Measurements from ENCODE around the gene PRKACB. TPM values are rescaled to one million over a fixed set of nuclear protein-coding genes. Genes with fewer than 3 reads are reported as not detected.

PRKACB gene
- total RNA-seq, 3 donors from 2014 or later = 25.2 to 31.3 (median 26.4) TPM

DNA sequence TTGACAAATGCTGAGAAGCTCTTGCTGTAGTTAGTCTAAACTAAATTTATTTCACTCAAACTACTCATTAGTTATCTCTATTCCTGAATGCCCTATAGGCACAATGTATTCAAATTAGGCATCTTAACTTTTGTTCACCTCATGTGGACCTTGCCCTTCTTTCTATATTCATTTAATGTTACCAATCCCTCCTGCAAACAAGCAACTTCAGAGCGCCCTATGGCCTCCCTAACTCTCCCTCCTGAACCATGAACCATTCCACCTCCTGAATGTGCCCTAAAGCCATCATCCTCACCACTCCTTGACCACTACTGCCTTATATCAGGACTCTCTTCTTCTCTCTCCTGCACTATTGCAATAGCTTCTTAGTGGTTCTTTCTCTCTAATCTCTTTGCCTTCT, 122.7 kb downstream of the PRKACB start:
- TF ChIP-seq POLR2AphosphoS5 (IDR thresholded peaks at IDR 0.05) (no peak), POLR2A (IDR thresholded peaks at IDR 0.05) (no peak)
- TF ChIP-seq, protein P1, sequence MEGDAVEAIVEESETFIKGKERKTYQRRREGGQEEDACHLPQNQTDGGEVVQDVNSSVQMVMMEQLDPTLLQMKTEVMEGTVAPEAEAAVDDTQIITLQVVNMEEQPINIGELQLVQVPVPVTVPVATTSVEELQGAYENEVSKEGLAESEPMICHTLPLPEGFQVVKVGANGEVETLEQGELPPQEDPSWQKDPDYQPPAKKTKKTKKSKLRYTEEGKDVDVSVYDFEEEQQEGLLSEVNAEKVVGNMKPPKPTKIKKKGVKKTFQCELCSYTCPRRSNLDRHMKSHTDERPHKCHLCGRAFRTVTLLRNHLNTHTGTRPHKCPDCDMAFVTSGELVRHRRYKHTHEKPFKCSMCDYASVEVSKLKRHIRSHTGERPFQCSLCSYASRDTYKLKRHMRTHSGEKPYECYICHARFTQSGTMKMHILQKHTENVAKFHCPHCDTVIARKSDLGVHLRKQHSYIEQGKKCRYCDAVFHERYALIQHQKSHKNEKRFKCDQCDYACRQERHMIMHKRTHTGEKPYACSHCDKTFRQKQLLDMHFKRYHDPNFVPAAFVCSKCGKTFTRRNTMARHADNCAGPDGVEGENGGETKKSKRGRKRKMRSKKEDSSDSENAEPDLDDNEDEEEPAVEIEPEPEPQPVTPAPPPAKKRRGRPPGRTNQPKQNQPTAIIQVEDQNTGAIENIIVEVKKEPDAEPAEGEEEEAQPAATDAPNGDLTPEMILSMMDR (IDR thresholded peaks at IDR 0.05) = no peak
- Histone ChIP-seq H3K36me3 (no peaks in the 10 kb centered on the region), H3K4me1 (no peaks in the 10 kb centered on the region), H3K9me3 (no peaks in the 10 kb centered on the region), H3K27ac (no peak overlapping the region), H3K27me3 (no peaks in the 10 kb centered on the region), H3K4me3 (no peak overlapping the region)
- no peak for DNase-seq (ENCODE audit: low spot score in 2 of 2)
- intact Hi-C loops (cut with DNase I; ENCODE audit: low total_unique reads) = no loop called here

DNA sequence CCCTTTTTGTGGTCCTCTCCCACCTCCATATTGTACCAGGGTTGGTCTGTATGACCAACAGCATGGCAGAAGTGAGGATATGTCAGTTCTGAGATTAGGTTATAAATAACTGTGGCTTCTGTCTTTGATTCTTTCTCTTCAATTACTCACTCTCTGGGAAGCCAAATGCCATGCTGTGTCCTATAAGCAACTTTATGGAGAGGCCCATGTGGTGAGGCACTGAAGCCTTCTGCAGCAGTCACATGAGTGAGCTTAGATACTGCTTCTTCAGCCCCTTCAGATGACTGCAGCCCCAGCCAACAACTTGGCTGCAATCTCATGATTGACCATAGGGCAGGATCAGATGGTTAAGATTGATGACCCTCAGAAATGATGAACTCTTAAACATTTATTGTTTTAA, 123.4 kb downstream of the PRKACB start:
- intact Hi-C loops (cut with DNase I; ENCODE audit: low total_unique reads) = no loop called here
- no peaks in the 10 kb centered on the region for H3K27me3 ChIP-seq
- TF ChIP-seq POLR2AphosphoS5 (IDR thresholded peaks at IDR 0.05) = no peak
- TF ChIP-seq POLR2A (IDR thresholded peaks at IDR 0.05) = no peak
- TF ChIP-seq, protein P1 (IDR thresholded peaks at IDR 0.05) = no peak

DNA sequence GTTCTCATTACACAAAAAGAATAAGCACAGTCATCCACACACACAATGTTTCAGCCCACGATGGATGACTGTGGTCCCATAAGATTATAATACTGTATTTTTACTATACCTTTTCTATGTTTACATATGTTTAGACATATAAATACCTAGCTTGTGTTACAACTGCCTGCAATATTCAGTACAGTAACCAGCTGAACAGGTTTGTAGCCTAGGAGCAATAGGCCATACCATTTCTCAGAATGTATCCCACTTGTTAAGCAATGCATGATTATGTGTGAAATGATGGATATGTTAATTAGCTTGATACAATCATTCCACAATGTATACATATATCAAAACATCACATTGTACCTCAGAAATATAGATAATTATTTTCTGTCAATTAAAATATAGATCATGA, 124.3 kb downstream of the PRKACB start:
- no peaks in the 10 kb centered on the region for H3K27me3 ChIP-seq
- no peak for TF ChIP-seq POLR2AphosphoS5 (IDR thresholded peaks at IDR 0.05)
- TF ChIP-seq, protein P1 (IDR thresholded peaks at IDR 0.05) = no peak
- no peak for TF ChIP-seq POLR2A (IDR thresholded peaks at IDR 0.05)
- no peaks in the 10 kb centered on the region for H3K4me1 ChIP-seq
- DNase-seq (ENCODE audit: low spot score in 2 of 2) = no peak
- no peaks in the 10 kb centered on the region for H3K9me3 ChIP-seq
- intact Hi-C loops (cut with DNase I; ENCODE audit: low total_unique reads) = no loop called here
- no peak overlapping the region for H3K4me3 ChIP-seq
- no peaks in the 10 kb centered on the region for H3K36me3 ChIP-seq
- H3K27ac ChIP-seq = no peak overlapping the region

More for the DNA sequence above, 123.4 kb downstream of the PRKACB start:
- DNase-seq (ENCODE audit: low spot score in 2 of 2) = no peak
- H3K4me3 ChIP-seq = no peak overlapping the region
- no peaks in the 10 kb centered on the region for H3K9me3 ChIP-seq
- H3K36me3 ChIP-seq = no peaks in the 10 kb centered on the region
- H3K4me1 ChIP-seq = no peaks in the 10 kb centered on the region
- no peak overlapping the region for H3K27ac ChIP-seq

DNA sequence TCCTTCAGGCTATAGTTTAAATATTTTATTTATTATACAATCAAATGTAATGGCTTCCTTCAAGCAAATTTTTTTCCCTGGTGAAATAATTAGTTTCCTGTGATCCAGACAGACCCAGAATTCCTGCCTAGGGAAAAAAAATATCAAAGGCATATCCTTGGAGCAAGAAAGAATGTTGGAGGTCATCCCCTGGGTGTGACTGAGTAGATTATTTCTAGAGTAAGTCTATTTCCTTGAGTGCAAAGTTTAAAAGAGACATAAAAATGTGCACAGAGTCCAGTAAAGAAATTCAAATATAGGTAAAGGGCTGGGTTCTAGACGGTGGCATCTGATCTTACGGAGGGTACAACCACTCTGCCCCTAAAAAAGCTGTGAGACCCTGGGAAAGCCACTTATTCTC, 125.2 kb downstream of the PRKACB start:
- Histone ChIP-seq H3K36me3 (no peaks in the 10 kb centered on the region), H3K4me1 (no peaks in the 10 kb centered on the region), H3K4me3 (no peak overlapping the region), H3K27ac (no peak overlapping the region), H3K27me3 (no peaks in the 10 kb centered on the region), H3K9me3 (no peaks in the 10 kb centered on the region)
- TF ChIP-seq, protein P1 (IDR thresholded peaks at IDR 0.05) = no peak
- no peak for TF ChIP-seq POLR2AphosphoS5 (IDR thresholded peaks at IDR 0.05)
- no peak for TF ChIP-seq POLR2A (IDR thresholded peaks at IDR 0.05)
- DNase-seq (ENCODE audit: low spot score in 2 of 2) = no peak
- intact Hi-C loops (cut with DNase I; ENCODE audit: low total_unique reads) = no loop called here

DNA sequence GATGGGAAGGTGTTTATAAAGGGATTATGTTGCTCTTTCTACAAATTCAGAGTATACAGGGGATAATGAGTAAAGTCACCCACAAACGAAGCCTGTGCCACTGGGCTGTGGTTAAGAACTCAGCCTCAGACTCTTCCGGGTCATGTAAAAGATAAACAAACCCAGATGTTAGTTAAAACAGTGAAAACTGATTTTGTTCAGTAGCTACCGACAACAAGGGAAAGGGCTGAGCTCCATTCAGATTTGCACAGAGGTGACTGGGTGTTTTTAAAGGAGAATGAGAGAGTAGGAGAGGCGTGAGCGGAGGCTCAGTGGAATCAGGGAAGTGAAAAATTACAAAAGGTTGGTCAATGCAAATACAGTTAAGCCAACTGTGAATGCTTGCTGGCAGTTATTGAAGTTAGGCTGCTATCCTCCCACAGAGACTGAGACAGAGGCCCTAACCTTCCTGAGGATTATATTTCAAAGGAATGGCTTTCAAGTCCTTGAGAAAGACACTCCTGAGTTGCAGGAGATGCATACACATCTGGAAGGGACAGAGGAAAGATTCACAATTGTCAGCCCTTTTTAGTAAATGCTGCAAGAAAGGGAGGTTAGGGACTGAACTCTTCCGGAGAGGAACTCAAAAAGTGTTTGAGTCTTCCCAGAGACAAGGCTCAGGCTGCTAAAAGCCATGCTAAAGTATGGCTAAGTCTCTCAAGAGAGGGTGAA, 127.5 kb downstream of the PRKACB start:
- Histone ChIP-seq H3K9me3 (no peaks in the 10 kb centered on the region), H3K4me1 (no peaks in the 10 kb centered on the region), H3K36me3 (no peaks in the 10 kb centered on the region), H3K27ac (peak overlapping the region; percentile 5 to 71), H3K4me3 (no peak overlapping the region), H3K27me3 (no peaks in the 10 kb centered on the region)
- intact Hi-C loops (cut with DNase I; ENCODE audit: low total_unique reads) = no loop called here
- no peak for DNase-seq (ENCODE audit: low spot score in 2 of 2)
- TF ChIP-seq POLR2AphosphoS5 (IDR thresholded peaks at IDR 0.05) (no peak), POLR2A (IDR thresholded peaks at IDR 0.05) (no peak)
- TF ChIP-seq, protein P1 (IDR thresholded peaks at IDR 0.05) = no peak

All from breast epithelium (tissue), 4 donors.